ENCODE data around the gene SAA4. TPM values are rescaled to one million over a fixed set of nuclear protein-coding genes. Genes with fewer than 3 reads are reported as not detected.
"Not testable (repeated sequence)": the region's sequence is repeated elsewhere in the genome, so short reads cannot be mapped to it uniquely, and the experiment has no call there.

Gene SAA4
- total RNA-seq, 1 experiment from 2014 or later: not detected

DNA sequence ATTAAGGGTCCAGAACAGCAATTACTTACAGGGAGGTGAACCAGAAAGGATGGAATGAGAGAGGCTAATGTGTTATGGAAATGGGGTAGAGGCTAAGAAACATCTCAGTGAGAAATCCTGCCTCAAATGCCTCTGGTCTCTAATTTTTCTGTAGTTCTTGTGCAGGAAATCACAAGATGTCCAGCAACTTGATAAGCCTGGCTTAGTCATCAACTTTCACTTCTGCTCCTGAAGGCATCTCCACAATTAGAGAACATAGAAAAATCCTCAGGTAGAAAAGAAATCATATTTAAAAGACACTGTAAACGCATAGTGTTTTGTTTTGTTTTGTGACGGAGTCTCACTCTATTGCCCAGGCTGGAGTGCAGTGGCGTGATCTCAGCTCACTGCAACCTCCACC, 45.2 kb downstream of the SAA4 start:
- DNase-seq (ENCODE audit: low read depth): peak; percentile 7

- DNase-seq (ENCODE audit: low read depth): not testable (repeated sequence)
These were observed 46.9 kb downstream of the SAA4 start for GRCh38 chr11:18189476-18190245.

GRCh38 chr11:18188796-18189195, 47.8 kb downstream of the SAA4 start:
- DNase-seq (ENCODE audit: low read depth): no peak

Small RNA genes within 50 kb of the gene (small RNA-seq; reads per million reads assigned to genes)
- gene RNA5SP333 (not detected), gene RNA5SP334 (not detected)

Other genes with a start within 250 kb of the SAA4 start
- gene SERGEF, start 223.8 kb downstream of the SAA4 start, total RNA-seq (2014; rRNA removed; shearing (Covaris generic)): 23.2 and 30.8 TPM in 2 replicates
- 0.27 and 0.58 TPM in 2 replicates for gene TPH1, start 190.5 kb downstream of the SAA4 start, total RNA-seq (2014; rRNA removed; shearing (Covaris generic))
- 50.1 and 51.5 TPM in 2 replicates for gene SAAL1, start 130.7 kb downstream of the SAA4 start, total RNA-seq (2014; rRNA removed; shearing (Covaris generic))
- 0.60 and 0.93 TPM in 2 replicates for gene MRGPRX3, start 104.2 kb downstream of the SAA4 start, total RNA-seq (2014; rRNA removed; shearing (Covaris generic))
- gene MRGPRX4, start 64.0 kb downstream of the SAA4 start, total RNA-seq (2014; rRNA removed; shearing (Covaris generic)): 2.7 and 3.9 TPM in 2 replicates
- 0.29 TPM in 1 of 2 replicates, not detected in the other for gene SAA2, start 11.9 kb upstream of the SAA4 start, total RNA-seq (2014; rRNA removed; shearing (Covaris generic))
- 0.69 and 1.7 TPM in 2 replicates for gene SAA1, start 29.5 kb upstream of the SAA4 start, total RNA-seq (2014; rRNA removed; shearing (Covaris generic))
- 18.6 and 19.2 TPM in 2 replicates for gene HPS5, start 85.3 kb upstream of the SAA4 start, total RNA-seq (2014; rRNA removed; shearing (Covaris generic))
- gene GTF2H1, start 85.8 kb upstream of the SAA4 start, total RNA-seq (2014; rRNA removed; shearing (Covaris generic)): 70.3 and 85.8 TPM in 2 replicates
- 713 and 1,482 TPM in 2 replicates for gene LDHA, start 157.8 kb upstream of the SAA4 start, total RNA-seq (2014; rRNA removed; shearing (Covaris generic))
- gene LDHC, start 175.5 kb upstream of the SAA4 start, total RNA-seq (2014; rRNA removed; shearing (Covaris generic)): not detected in 2 replicates
- not detected in 2 replicates for gene LDHAL6A, start 219.1 kb upstream of the SAA4 start, total RNA-seq (2014; rRNA removed; shearing (Covaris generic))

Data from HT1080 (cell line).